ENCODE results near the gene BCCIP. TPM values are rescaled to one million over a fixed set of nuclear protein-coding genes. Genes with fewer than 3 reads are reported as not detected.

Gene BCCIP
- total RNA-seq (ENCODE audit: unreplicated experiment): 50.9 TPM
- long read RNA-seq, transcript BCCIP-203 (8 exons, 1,433 nt): major isoform, 21 of 60 reads
- long read RNA-seq, transcript BCCIP-201 (7 exons, 1,236 nt): minor isoform, 9 of 60 reads
- long read RNA-seq, transcript BCCIP-202 (7 exons, 2,337 nt): minor isoform, 17 of 60 reads
- long read RNA-seq, partial matches to known transcripts: 9 of 60 reads
- long read RNA-seq, other reads (novel, unspliced or antisense): 4 of 60 reads

GRCh38 chr10:125822878-125823662 is at the start of gene BCCIP, which contains the start of gene UROS:
TSS of gene BCCIP (plus strand) at chr10:125823546. CDS start at chr10:125823558, 12 bp downstream.
TSS of gene UROS (minus strand) at chr10:125823258. CDS start at chr10:125816499, 6,759 bp downstream.
- Mint-ChIP-seq H3K36me3 (ENCODE audit: unreplicated experiment) (no peaks in the 10 kb centered on the region), H3K9me3 (ENCODE audit: unreplicated experiment) (no peaks in the 10 kb centered on the region), H3K4me3 (ENCODE audit: unreplicated experiment) (peak within 1 kb of the TSS; percentile 83), H3K27ac (ENCODE audit: unreplicated experiment) (no peak within 1 kb of the TSS), H3K27me3 (ENCODE audit: unreplicated experiment) (no peaks in the 10 kb centered on the region), H3K4me1 (ENCODE audit: low read depth, unreplicated experiment) (peaks cover 2% of the 10 kb centered on the region)
- DNase-seq: peak; percentile 91
- no peak for TF ChIP-seq CTCF (IDR thresholded peaks at IDR 0.05; ENCODE audit: partially characterized antibody, unreplicated experiment)

GRCh38 chr10:125773687-125774543 is 49.4 kb upstream of the BCCIP start:
- Mint-ChIP-seq H3K4me1 (ENCODE audit: low read depth, unreplicated experiment) (peaks cover 3% of the 10 kb centered on the region), H3K4me3 (ENCODE audit: unreplicated experiment) (no peak overlapping the region)

GRCh38 chr10:125774581-125775191 is 48.7 kb upstream of the BCCIP start:
- TF ChIP-seq CTCF (IDR thresholded peaks at IDR 0.05; ENCODE audit: partially characterized antibody, unreplicated experiment): no peak
- DNase-seq: no peak
- peaks cover 7% of the 10 kb centered on the region for H3K27me3 Mint-ChIP-seq (ENCODE audit: unreplicated experiment)
- H3K27ac Mint-ChIP-seq (ENCODE audit: unreplicated experiment): no peak overlapping the region
- no peak overlapping the region for H3K4me3 Mint-ChIP-seq (ENCODE audit: unreplicated experiment)
- peaks cover 10% of the 10 kb centered on the region for H3K9me3 Mint-ChIP-seq (ENCODE audit: unreplicated experiment)
- peaks cover 3% of the 10 kb centered on the region for H3K4me1 Mint-ChIP-seq (ENCODE audit: low read depth, unreplicated experiment)
- H3K36me3 Mint-ChIP-seq (ENCODE audit: unreplicated experiment): peaks cover 18% of the 10 kb centered on the region

More at GRCh38 chr10:125773687-125774543, 49.4 kb upstream of the BCCIP start:
- no peak for TF ChIP-seq CTCF (IDR thresholded peaks at IDR 0.05; ENCODE audit: partially characterized antibody, unreplicated experiment)
- Mint-ChIP-seq H3K27ac (ENCODE audit: unreplicated experiment) (no peak overlapping the region), H3K9me3 (ENCODE audit: unreplicated experiment) (peaks cover 7% of the 10 kb centered on the region), H3K27me3 (ENCODE audit: unreplicated experiment) (peaks cover 7% of the 10 kb centered on the region), H3K36me3 (ENCODE audit: unreplicated experiment) (peaks cover 13% of the 10 kb centered on the region)
- no peak for DNase-seq

GRCh38 chr10:125775491-125776106 is 47.7 kb upstream of the BCCIP start, which contains the start of gene MMP21:
TSS of gene MMP21 (minus strand) at chr10:125775821. CDS start at chr10:125775821, 0 bp downstream.
- no peak for DNase-seq
- H3K4me1 Mint-ChIP-seq (ENCODE audit: low read depth, unreplicated experiment): peaks cover 3% of the 10 kb centered on the region
- H3K4me3 Mint-ChIP-seq (ENCODE audit: unreplicated experiment): no peak within 1 kb of the TSS
- H3K36me3 Mint-ChIP-seq (ENCODE audit: unreplicated experiment): peaks cover 21% of the 10 kb centered on the region
- peaks cover 7% of the 10 kb centered on the region for H3K27me3 Mint-ChIP-seq (ENCODE audit: unreplicated experiment)
- H3K9me3 Mint-ChIP-seq (ENCODE audit: unreplicated experiment): peaks cover 9% of the 10 kb centered on the region
- TF ChIP-seq CTCF (IDR thresholded peaks at IDR 0.05; ENCODE audit: partially characterized antibody, unreplicated experiment): no peak
- no peak within 1 kb of the TSS for H3K27ac Mint-ChIP-seq (ENCODE audit: unreplicated experiment)
